Medulla oblongata (tissue), 1 donor: ENCODE results near the gene SPATA25.
"Not testable (repeated sequence)": the region's sequence is repeated elsewhere in the genome, so short reads cannot be mapped to it uniquely, and the experiment has no call there.

Experiments
- DNase-seq: peaks from one replicate; pipeline ENCODE4 v3.0.0-alpha.2; 2015; ENCODE audit errors: extremely low spot score

SPATA25 gene

DNA sequence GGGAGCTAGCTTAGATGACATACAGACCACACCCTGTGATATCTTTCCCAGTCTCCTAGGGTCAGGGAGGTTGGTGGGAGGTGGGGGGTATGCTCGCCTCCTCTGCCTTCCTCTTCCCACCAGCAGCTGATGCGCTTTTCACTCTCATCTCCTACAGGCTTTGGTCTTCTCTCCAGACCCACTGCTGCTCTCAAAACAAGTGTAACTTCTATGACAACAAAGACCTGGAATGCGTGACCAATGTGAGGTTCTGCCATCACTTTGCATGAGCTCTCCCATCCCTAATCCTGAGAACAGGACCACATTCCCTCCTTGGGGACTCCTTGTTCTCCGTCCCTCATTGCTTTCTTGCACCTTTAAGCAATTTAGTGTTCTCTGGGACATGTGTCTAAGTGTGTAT is 6.4 kb upstream of the SPATA25 start:
- no peak for DNase-seq

DNA sequence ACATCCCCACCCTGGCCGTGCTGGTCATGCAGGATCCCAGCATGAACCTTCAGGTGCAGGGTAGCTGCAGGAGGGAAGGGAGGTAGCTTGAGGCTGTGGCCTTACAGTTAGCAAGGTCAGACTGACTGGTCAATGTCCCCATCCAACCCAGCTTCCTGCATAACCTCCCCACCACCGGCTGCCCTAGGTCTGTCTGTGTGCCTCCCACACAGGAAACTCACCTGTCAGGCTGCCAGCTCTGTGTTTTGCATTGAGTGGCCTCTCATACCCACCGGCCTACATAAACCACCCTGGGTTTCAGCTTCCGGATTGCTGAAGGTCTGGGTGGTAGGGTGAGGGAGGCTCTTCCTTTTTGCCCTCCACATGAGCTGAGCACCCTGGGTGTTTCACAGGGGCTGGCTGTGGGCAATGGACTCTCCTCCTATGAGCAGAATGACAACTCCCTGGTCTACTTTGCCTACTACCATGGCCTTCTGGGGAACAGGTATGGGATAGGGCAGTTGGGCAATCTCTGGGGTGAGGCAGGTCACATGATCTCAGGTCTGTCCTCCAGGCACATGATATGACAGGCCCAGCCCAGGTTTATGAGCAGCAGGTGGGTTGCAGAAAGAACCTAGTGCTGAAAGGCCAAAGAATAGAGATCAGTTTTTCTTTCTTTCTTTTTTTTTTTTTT is 5.5 kb upstream of the SPATA25 start:
- DNase-seq: no peak

GRCh38 chr20:45892049-45892825 is 4.8 kb upstream of the SPATA25 start:
- peak; percentile 17 for DNase-seq

DNA sequence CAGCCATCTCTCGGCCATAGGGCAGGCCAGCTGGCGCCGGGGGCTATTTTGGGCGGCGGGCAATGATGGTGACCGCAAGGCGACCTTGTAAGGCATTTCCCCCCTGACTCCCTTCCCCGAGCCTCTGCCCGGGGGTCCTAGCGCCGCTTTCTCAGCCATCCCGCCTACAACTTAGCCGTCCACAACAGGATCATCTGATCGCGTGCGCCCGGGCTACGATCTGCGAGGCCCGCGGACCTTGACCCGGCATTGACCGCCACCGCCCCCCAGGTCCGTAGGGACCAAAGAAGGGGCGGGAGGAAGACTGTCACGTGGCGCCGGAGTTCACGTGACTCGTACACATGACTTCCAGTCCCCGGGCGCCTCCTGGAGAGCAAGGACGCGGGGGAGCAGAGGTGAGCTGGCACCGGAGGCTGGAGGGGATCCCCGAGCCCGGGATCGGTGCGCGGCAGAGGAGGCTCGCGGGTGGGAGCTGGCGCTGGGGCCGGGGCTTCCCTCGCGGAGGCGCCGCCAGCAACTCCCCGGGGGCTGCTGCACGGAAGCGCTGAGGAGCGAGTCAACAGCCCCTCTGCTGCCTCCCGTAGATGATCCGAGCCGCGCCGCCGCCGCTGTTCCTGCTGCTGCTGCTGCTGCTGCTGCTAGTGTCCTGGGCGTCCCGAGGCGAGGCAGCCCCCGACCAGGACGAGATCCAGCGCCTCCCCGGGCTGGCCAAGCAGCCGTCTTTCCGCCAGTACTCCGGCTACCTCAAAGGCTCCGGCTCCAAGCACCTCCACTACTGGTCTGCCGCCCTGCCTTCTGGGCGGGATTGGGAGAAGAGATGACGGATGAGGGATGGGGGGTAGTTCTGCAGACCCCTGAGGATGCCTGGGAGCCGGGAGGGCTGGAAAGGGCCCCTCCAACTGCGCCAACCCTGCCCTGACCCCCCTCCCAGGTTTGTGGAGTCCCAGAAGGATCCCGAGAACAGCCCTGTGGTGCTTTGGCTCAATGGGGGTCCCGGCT is 3.9 kb upstream of the SPATA25 start, which contains the start of the genes CTSA and NEURL2:
Gene CTSA (plus strand): TSS at position 351 of the 999 bp plus-strand sequence. CDS start 234 bp downstream, at position 585.
Gene NEURL2 (minus strand): TSS at position 224 of the 999 bp plus-strand sequence. CDS start 217 bp downstream, at position 7.
- DNase-seq: peak; percentile 94

- peak; percentile 76 for DNase-seq
These were observed 2.9 kb upstream of the SPATA25 start for GRCh38 chr20:45890077-45890984.

GRCh38 chr20:45888681-45889080 is 1.3 kb upstream of the SPATA25 start:
- no peak for DNase-seq

DNA sequence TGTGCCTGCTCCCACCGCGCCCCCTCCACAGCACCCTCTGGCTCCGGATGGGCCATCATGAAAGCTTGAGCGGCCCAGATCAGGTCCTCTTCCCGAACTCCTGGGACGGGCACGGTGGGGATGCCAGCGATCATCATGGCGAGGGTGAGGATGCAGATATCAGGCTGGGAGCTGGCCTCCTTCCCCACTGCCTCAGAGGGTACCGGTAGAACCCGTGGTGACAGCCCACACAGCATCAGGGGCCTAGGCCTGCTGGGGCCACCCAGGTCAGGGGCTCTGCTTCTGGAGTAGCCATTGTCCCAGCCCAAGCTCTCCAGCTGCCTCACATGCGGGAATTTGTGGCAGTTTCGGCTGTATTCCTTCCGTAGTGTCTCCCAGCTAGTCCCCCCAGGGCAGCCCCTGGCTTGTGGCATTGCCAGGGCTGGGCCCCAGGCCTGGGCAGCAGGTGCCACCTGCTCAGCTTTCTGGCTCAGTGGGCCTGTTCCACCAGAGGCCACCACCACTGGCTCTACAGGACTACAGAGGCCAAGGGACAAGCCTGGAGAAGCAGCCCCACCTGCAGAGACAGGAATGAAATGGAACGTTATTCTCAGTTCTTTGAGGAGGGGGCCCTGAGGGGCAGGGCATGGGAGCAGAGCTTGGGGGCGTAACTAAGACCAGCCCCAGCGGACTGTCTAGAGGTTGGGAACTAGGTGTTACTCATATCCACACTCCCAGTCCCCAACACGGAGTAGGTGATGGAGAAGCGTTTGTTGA is 654 bp downstream of the SPATA25 start:
- no peak for DNase-seq

DNA sequence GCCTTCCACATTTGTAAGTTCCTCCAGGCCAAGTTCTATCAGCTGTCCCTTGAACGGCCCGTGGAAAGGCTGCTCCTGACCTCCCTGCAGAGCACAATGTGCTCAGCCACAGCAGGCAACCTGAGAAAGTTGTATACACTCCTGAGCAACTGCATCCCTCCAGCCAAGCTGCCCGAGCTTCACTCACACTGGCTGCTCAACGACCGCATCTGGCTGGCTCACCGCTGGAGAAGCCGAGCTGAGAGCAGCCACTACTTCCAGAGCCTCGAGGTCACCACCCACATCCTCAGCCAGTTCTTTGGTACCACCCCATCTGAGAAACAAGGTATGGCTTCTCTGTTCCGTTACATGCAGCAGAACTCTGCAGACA is 4.3 kb downstream of the SPATA25 start:
- DNase-seq: no peak

DNA sequence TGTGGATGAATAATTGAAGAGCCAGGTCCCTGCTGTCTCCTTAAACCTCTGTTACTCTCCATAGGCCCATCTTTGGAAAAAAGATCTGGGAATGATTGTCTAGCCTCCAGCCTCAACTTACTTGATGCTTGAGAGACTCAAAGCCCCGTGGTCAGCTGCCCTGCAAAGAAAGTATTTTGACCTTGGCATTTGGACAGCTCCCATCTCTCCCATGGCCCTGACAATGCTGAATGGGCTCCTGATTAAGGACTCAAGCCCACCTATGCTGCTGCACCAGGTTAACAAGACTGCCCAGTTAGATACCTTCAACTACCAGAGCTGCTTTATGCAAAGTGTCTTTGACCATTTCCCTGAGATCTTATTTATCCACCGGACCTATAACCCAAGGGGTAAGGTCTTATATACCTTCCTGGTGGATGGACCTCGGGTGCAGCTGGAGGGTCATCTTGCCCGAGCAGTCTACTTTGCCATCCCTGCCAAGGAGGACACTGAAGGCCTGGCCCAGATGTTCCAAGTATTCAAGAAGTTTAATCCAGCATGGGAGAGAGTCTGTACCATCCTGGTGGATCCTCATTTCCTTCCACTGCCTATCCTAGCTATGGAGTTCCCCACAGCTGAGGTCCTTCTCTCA is 4.8 kb downstream of the SPATA25 start:
- no peak for DNase-seq

GRCh38 chr20:45880988-45881788 is 6.2 kb downstream of the SPATA25 start, which contains the start of gene ZSWIM1:
Gene ZSWIM1 (plus strand): TSS chr20:45881227. CDS start chr20:45882593, 1,366 bp downstream.
- peak; percentile 100 for DNase-seq

GRCh38 chr20:45878076-45878761 is 9.2 kb downstream of the SPATA25 start:
- no peak for DNase-seq

DNA sequence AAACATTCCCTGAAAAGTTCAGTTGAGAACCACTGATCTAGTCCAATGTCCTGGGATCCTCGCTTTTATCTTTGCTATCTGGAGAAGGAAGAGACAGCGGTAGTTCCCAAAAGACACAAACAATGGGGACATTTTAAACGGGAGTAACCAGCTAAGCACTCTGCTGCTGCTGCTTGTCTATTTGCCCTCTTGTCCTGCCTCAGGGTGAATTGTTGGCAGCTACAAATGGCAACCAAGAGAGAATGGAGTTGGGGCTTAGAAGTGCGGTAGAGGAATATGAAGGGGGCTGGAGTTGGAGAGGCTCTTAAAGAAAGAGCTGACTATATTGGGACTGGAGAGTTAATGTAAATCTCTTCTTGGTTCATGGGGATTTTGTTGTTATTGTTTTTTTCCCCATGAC is 12.8 kb downstream of the SPATA25 start:
- DNase-seq: no peak

DNA sequence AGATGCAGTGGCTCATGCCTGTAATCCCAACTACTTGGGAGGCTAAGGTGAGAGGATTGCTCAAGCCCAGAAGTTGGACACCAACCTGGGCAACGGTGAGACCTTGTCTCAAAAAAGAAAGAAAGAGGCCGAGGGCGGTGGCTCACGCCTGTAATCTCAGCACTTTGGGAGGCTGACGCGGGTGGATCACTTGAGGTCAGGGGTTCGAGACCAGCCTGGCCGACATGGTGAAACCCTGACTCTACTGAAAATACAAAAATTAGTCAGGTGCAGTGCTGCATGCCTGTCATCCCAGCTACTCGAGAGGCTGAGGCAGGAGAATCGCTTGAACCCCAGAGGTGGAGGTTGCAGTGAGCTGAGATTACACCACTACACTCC is 13.3 kb downstream of the SPATA25 start:
- not testable (repeated sequence) for DNase-seq

DNA sequence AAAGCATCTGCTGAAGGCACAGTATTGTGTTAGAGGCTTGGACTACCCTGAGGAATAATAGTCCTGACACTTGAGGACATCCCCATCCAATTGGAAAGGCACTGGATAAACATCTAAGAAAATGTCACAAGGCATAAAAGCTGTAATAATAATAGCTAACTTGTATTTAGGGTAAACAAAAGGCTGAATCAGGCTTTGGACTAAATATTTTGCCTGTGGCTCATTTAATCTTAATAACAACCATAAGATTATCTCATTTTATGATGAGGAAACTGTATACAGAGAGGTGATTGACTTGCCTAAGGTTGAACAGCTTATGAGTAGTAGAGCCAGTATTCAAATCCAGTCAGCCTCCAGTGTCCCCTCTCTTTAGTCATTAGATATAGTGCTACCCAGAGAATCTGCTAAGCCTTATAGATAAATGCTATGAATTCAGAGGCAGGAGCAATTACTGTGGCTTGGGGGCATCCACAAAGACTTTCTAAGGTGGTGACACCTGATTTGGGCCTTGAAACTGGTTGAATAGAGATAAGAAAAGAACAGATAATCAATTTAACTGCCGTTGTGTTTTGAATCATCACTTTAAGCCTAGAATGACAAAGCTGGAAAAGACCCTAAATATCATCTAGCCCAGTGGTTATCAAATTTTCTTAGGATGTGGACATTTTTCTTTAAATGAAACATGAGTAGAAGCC is 13.9 kb downstream of the SPATA25 start:
- DNase-seq: no peak

DNA sequence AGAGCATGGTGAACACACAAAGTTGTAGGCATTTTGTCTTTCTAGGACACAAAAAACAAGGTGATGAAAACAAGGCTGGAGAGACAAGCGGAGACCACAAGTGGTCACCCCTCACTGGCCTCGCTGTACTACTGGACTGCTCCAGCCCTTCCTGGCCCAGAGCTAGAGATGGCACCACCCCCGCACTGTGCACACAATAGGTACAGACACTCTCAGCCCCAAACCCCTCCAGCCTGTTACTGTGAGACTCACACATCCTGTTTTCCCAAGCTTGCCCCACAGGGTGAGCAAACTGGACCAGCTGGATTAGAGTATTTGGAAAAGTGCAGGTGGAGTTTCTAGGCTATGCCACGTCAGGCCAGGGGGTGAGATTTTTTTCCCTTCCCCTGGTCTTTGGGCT is 14.8 kb downstream of the SPATA25 start:
- DNase-seq: no peak

GRCh38 chr20:45867819-45868176 is 19.6 kb downstream of the SPATA25 start:
- DNase-seq: no peak

DNA sequence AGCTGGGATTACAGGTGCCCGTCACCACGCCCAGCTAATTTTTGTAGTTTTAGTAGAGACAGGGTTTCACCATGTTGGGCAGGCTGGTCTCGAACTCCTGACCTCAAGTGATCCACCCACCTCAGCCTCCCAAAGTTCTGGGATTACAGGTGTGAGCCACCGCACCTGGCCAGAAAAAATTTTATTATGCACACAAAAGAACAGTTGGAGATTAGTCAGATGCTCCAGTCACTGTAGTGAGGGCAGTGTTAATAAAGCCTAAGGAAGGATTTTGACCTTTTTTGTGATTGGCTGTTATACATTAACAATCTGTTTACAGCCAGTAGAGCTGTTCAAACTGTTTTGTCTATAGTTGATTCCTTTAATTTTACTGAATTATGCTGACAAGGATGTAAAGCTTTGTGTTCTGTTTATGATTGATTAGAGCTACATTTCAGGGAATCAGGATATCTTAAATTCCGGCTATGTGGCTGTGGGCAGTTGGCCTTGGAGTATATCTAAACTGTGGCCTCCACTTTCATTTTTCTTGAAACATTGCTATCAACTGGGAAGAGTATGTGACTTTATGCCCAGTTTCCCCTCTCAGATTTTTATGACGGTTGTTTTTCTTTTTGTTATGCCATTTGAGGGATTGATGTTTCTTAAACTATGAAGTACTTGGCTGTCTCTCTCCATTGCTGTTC is 20.1 kb downstream of the SPATA25 start:
- DNase-seq: no peak
